HepG2 (cell line): ENCODE measurements around the gene NCOA7. TPM values are rescaled to one million over a fixed set of nuclear protein-coding genes. Genes with fewer than 3 reads are reported as not detected.

Source experiments
- ARNT2 ChIP-seq: sonication (generic); formaldehyde crosslinking; IDR thresholded peaks from 2 replicates; pipeline ENCODE4 v1.8.0; 2022; ENCODE audit warnings: mild to moderate bottlenecking, low read depth, missing genetic modification reagents, moderate library complexity
- ATF1 ChIP-seq: IDR thresholded peaks from 2 replicates; pipeline ENCODE4 v1.6.1; 2016; ENCODE audit warnings: mild to moderate bottlenecking, control low read depth
- ATF7 ChIP-seq, 2 experiments: fragments of 450-650 bp in 1 of 2; sonication (generic) in 1 of 2; formaldehyde crosslinking in 1 of 2; IDR thresholded peaks; 2 replicates each; pipeline versions ENCODE4 v1.4.0 to v1.6.1; 2016 to 2020; ENCODE audit warnings: antibody characterized with exemption in 1 of 2, mild to moderate bottlenecking in 1 of 2, missing genetic modification reagents in 1 of 2
- EZH2 ChIP-seq: conservative IDR thresholded peaks from 2 replicates; pipeline ENCODE4 v1.6.1; 2012; ENCODE audit warnings: mild to moderate bottlenecking, low read depth, low read length, moderate library complexity
- GATA4 ChIP-seq: sonication (generic); IDR thresholded peaks from 2 replicates; pipeline ENCODE4 v1.6.1; 2016; ENCODE audit warnings: antibody characterized with exemption, low read depth, borderline replicate concordance
- GZF1 ChIP-seq: sonication (generic); formaldehyde crosslinking; IDR thresholded peaks from 2 replicates; pipeline ENCODE4 v1.5.1; 2020; ENCODE audit warnings: mild to moderate bottlenecking, missing genetic modification reagents
- HDAC1 ChIP-seq: sonication (generic); formaldehyde crosslinking; IDR thresholded peaks from 2 replicates; pipeline ENCODE4 v1.5.1; 2020; ENCODE audit warnings: mild to moderate bottlenecking, missing genetic modification reagents
- HHEX ChIP-seq: IDR thresholded peaks from 2 replicates; pipeline ENCODE4 v1.6.1; 2016; ENCODE audit warnings: control low read depth
- NONO ChIP-seq, 2 experiments: fragments of 450-650 bp in 1 of 2; sonication (generic) in 1 of 2; formaldehyde crosslinking in 1 of 2; IDR thresholded peaks in 1 of 2; conservative IDR thresholded peaks in 1 of 2; 2 replicates each; pipeline versions ENCODE4 v1.6.1 to v1.8.0; 2017 to 2022; ENCODE audit warnings: mild to moderate bottlenecking in 1 of 2, missing genetic modification reagents in 1 of 2, moderate library complexity in 1 of 2
- NPAS2 ChIP-seq: sonication (generic); formaldehyde crosslinking; IDR thresholded peaks from 2 replicates; pipeline ENCODE4 v1.8.0; 2022; ENCODE audit warnings: mild to moderate bottlenecking, missing genetic modification reagents, borderline replicate concordance
- NRL ChIP-seq: sonication (generic); formaldehyde crosslinking; IDR thresholded peaks from 2 replicates; pipeline ENCODE4 v1.5.0; 2020; ENCODE audit warnings: missing genetic modification reagents, mild to moderate bottlenecking, moderate library complexity, borderline replicate concordance
- PHF8 ChIP-seq: sonication (generic); formaldehyde crosslinking; IDR thresholded peaks from 2 replicates; pipeline ENCODE4 v1.5.0; 2020; ENCODE audit warnings: missing genetic modification reagents
- POLR2AphosphoS2 ChIP-seq: IDR thresholded peaks from 2 replicates; pipeline ENCODE4 v1.6.1; 2011; ENCODE audit warnings: low read depth, low read length, improper control_type of control experiment
- RBM39 ChIP-seq: fragments of 200-400 bp; formaldehyde crosslinking; IDR thresholded peaks from one replicate; pipeline ENCODE4 v1.6.1; 2018; ENCODE audit warnings: antibody characterized with exemption, mild to moderate bottlenecking, low read depth, low read length; ENCODE audit not compliant: poor library complexity, severe bottlenecking
- SMARCC2 ChIP-seq: fragments of 450-650 bp; IDR thresholded peaks from 2 replicates; pipeline ENCODE4 v1.6.1; 2017; ENCODE audit warnings: antibody characterized with exemption, mild to moderate bottlenecking
- XRCC5 ChIP-seq: fragments of 200-400 bp; formaldehyde crosslinking; optimal IDR thresholded peaks from 2 replicates; pipeline ENCODE3; 2017; ENCODE audit warnings: mild to moderate bottlenecking, low read length
- ZFP62 ChIP-seq: sonication (generic); formaldehyde crosslinking; IDR thresholded peaks from 2 replicates; pipeline ENCODE4 v1.4.0; 2020; ENCODE audit warnings: missing genetic modification reagents
- ZNF44 ChIP-seq: sonication (generic); formaldehyde crosslinking; IDR thresholded peaks from 2 replicates; pipeline ENCODE4 v1.5.1; 2020; ENCODE audit warnings: mild to moderate bottlenecking, missing genetic modification reagents
- ZNF598 ChIP-seq: sonication (generic); formaldehyde crosslinking; IDR thresholded peaks from 2 replicates; pipeline ENCODE4 v1.5.1; 2020; ENCODE audit warnings: mild to moderate bottlenecking, missing genetic modification reagents, borderline replicate concordance
- ZNF619 ChIP-seq: sonication (generic); formaldehyde crosslinking; IDR thresholded peaks from 2 replicates; pipeline ENCODE4 v1.4.0; 2020; ENCODE audit warnings: mild to moderate bottlenecking, missing genetic modification reagents
- ZNF773 ChIP-seq: sonication (generic); formaldehyde crosslinking; IDR thresholded peaks from 2 replicates; pipeline ENCODE4 v1.4.0; 2020; ENCODE audit warnings: missing genetic modification reagents, borderline replicate concordance
- ZNF775 ChIP-seq: sonication (generic); formaldehyde crosslinking; IDR thresholded peaks from 2 replicates; pipeline ENCODE4 v1.4.0; 2020; ENCODE audit warnings: missing genetic modification reagents, mild to moderate bottlenecking, moderate library complexity, borderline replicate concordance
- ZNF883 ChIP-seq: sonication (generic); formaldehyde crosslinking; IDR thresholded peaks from 2 replicates; pipeline ENCODE4 v1.5.1; 2020; ENCODE audit warnings: mild to moderate bottlenecking, missing genetic modification reagents; ENCODE audit errors: not compliant biosample characterization
- ZSCAN31 ChIP-seq: sonication (generic); formaldehyde crosslinking; IDR thresholded peaks from 2 replicates; pipeline ENCODE4 v1.5.0; 2020; ENCODE audit warnings: low read depth, mild to moderate bottlenecking, missing genetic modification reagents
- polyA plus RNA-seq, 8 experiments: library from polyadenylated mRNA; depleted of rRNA in 3 of 8; stranded (reverse) in 7 of 8; unstranded in 1 of 8; fragments of >200 nt; fragmentation: Illumina TruSeq in 4 of 8; extraction: Trizol in 4 of 8; gene quantifications; 2 replicates each; pipeline versions ENCODE4 v1.2.1 to v1.2.3, GENCODE V29; 2011 to 2016; ENCODE audit warnings: low read depth in 4 of 8, missing spikeins in 1 of 8, mixed read lengths in 1 of 8; ENCODE audit not compliant: insufficient read depth in 1 of 8
- total RNA-seq, 5 experiments: library from RNA; depleted of rRNA; stranded (reverse); fragments of >200 nt; fragmentation: Illumina TruSeq; extraction: Trizol; gene quantifications; 2 replicates each; pipeline ENCODE4 v1.2.3, GENCODE V29; 2016; ENCODE audit warnings: low read depth in 1 of 5
- TF ChIP-seq, protein P1 (sequence below): IDR thresholded peaks from 2 replicates; pipeline ENCODE4 v1.6.1; 2016; ENCODE audit warnings: low read depth, control low read depth
- TF ChIP-seq, protein P2 (sequence below): sonication (generic); formaldehyde crosslinking; IDR thresholded peaks from 2 replicates; pipeline ENCODE4 v1.4.0; 2020; ENCODE audit warnings: missing genetic modification reagents
- TF ChIP-seq, protein P3 (sequence below): IDR thresholded peaks from 2 replicates; pipeline ENCODE4 v1.6.1; 2016; ENCODE audit warnings: low read depth

Gene NCOA7
- total and polyA plus RNA-seq, 2 of the 13 experiments (the other 11 are each of a cell fraction or from before 2014, with no cell fraction given): 13.6 to 20.8 TPM

DNA sequence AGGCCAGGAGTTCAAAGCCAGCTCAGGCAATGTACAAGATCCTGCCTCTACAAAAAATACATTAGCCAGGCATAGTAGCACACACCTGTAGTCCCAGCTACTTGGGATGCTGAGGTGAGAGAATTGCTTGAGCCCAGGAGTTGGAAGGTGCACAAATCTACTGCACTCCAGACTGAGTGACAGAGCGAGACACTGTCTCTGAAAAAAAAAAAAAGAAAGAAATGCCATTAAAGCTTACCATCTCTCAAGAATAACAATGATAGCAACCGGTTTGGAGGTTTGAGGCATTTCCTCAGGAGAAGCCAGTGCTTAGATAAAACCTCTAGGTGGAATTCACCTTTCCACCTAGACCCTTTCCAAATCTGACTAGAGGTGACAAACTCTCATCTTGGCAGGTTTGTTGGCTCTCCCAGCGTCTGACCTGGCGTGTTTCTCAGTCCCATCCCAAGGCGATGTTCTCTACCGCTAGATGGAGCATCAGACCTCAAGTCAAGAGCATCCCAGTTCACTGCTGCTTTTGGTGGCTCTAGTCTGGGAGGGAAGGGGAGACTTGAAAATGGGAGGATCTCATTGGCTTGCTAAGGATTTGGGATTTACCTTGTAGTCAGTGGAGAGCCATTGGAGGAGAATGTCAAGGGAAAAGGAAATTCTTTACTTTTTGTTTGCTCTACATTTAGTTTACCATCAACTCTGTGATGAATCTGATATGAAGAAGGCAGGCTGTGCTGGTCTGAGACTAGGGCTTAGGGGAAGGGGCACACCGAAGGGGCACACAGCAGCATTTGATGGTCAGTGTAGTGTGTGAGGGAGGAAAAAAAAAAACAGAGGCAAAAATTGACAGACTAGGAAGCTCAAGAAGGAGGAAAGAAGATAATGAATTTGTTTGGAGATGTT is 67.9 kb downstream of the NCOA7 start (continued):
- no peak for TF ChIP-seq ATF7 (IDR thresholded peaks at IDR 0.05)
- no peak for TF ChIP-seq ATF7 (CRISPR knock-in tag; IDR thresholded peaks at IDR 0.05)
- no peak for TF ChIP-seq RBM39
- no peak for TF ChIP-seq GZF1 (CRISPR knock-in tag)
- TF ChIP-seq ATF1 (CRISPR knock-in tag): no peak
- no peak for TF ChIP-seq ZFP62 (CRISPR knock-in tag)
- TF ChIP-seq, protein P1, sequence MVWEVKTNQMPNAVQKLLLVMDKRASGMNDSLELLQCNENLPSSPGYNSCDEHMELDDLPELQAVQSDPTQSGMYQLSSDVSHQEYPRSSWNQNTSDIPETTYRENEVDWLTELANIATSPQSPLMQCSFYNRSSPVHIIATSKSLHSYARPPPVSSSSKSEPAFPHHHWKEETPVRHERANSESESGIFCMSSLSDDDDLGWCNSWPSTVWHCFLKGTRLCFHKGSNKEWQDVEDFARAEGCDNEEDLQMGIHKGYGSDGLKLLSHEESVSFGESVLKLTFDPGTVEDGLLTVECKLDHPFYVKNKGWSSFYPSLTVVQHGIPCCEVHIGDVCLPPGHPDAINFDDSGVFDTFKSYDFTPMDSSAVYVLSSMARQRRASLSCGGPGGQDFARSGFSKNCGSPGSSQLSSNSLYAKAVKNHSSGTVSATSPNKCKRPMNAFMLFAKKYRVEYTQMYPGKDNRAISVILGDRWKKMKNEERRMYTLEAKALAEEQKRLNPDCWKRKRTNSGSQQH (CRISPR knock-in tag): 0 out of 2 replicates have a peak, but pooled peaks have one; percentile 33
- no peak for TF ChIP-seq SMARCC2
- 0 out of 2 replicates have a peak, but pooled peaks have one; percentile 26 for TF ChIP-seq ARNT2
- TF ChIP-seq, protein P2, sequence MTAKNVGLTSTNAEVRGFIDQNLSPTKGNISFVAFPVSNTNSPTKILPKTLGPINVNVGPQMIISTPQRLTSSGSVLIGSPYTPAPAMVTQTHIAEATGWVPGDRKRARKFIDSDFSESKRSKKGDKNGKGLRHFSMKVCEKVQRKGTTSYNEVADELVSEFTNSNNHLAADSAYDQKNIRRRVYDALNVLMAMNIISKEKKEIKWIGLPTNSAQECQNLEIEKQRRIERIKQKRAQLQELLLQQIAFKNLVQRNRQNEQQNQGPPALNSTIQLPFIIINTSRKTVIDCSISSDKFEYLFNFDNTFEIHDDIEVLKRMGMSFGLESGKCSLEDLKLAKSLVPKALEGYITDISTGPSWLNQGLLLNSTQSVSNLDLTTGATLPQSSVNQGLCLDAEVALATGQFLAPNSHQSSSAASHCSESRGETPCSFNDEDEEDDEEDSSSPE (CRISPR knock-in tag): no peak
- TF ChIP-seq NONO (IDR thresholded peaks at IDR 0.05): no peak
- peak; percentile 64 for TF ChIP-seq NONO (CRISPR knock-in tag; conservative IDR thresholded peaks at IDR 0.05)
- TF ChIP-seq ZNF598 (CRISPR knock-in tag): no peak
- TF ChIP-seq ZNF619 (CRISPR knock-in tag): no peak
- no peak for TF ChIP-seq ZNF883 (CRISPR knock-in tag)
- TF ChIP-seq ZSCAN31 (CRISPR knock-in tag): no peak
- TF ChIP-seq, protein P3, sequence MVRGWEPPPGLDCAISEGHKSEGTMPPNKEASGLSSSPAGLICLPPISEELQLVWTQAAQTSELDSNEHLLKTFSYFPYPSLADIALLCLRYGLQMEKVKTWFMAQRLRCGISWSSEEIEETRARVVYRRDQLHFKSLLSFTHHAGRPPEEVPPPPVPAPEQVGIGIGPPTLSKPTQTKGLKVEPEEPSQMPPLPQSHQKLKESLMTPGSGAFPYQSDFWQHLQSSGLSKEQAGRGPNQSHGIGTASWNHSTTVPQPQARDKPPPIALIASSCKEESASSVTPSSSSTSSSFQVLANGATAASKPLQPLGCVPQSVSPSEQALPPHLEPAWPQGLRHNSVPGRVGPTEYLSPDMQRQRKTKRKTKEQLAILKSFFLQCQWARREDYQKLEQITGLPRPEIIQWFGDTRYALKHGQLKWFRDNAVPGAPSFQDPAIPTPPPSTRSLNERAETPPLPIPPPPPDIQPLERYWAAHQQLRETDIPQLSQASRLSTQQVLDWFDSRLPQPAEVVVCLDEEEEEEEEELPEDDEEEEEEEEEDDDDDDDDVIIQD (CRISPR knock-in tag): 0 out of 2 replicates have a peak, but pooled peaks have one; percentile 30
- TF ChIP-seq EZH2: no peak
- TF ChIP-seq ZNF44: no peak
- TF ChIP-seq NRL (CRISPR knock-in tag): no peak
- peak; percentile 78 for TF ChIP-seq XRCC5
- no peak for TF ChIP-seq ZNF775
- no peak for TF ChIP-seq HHEX (CRISPR knock-in tag)
- TF ChIP-seq PHF8 (CRISPR knock-in tag): no peak
- TF ChIP-seq NPAS2 (CRISPR knock-in tag): no peak
- TF ChIP-seq GATA4: no peak
- no peak for TF ChIP-seq POLR2AphosphoS2
- TF ChIP-seq ZNF773 (CRISPR knock-in tag): no peak
- TF ChIP-seq HDAC1 (CRISPR knock-in tag): no peak
